Esophagus (tissue), 2 donors: Measurements from ENCODE around the gene UCN3. TPM values are rescaled to one million over a fixed set of nuclear protein-coding genes. Genes with fewer than 3 reads are reported as not detected.

Experiments used
- H3K27ac ChIP-seq, 2 donors: one replicate each; pipeline ENCODE4 v1.5.1; 2013; ENCODE audit warnings: low read depth in 2 of 2, mild to moderate bottlenecking in 2 of 2, inconsistent platforms in 1 of 2, low read length in 1 of 2, moderate library complexity in 1 of 2
- H3K27me3 ChIP-seq, 2 donors: one replicate each; pipeline ENCODE4 v1.6.1; 2013; ENCODE audit warnings: low read length in 2 of 2, control low read depth in 1 of 2, mild to moderate bottlenecking in 1 of 2; ENCODE audit not compliant: insufficient read depth in 2 of 2, control insufficient read depth in 1 of 2
- H3K36me3 ChIP-seq, 2 donors: one replicate each; pipeline ENCODE4 v1.6.1; 2013; ENCODE audit warnings: low read length in 1 of 2; ENCODE audit not compliant: control insufficient read depth in 2 of 2, insufficient read depth in 2 of 2
- H3K4me1 ChIP-seq, 2 donors: one replicate each; pipeline ENCODE4 v1.6.1; 2013; ENCODE audit warnings: low read length in 1 of 2; ENCODE audit not compliant: control insufficient read depth in 2 of 2, insufficient read depth in 2 of 2
- H3K4me3 ChIP-seq, 2 donors: one replicate each; pipeline ENCODE4 v1.5.1; 2013; ENCODE audit warnings: low read length in 2 of 2, mild to moderate bottlenecking in 2 of 2, low read depth in 1 of 2, moderate library complexity in 1 of 2
- H3K9me3 ChIP-seq, 2 donors: one replicate each; pipeline ENCODE4 v1.6.1; 2013; ENCODE audit warnings: mild to moderate bottlenecking in 2 of 2, low read depth in 1 of 2, low read length in 1 of 2, moderate library complexity in 1 of 2; ENCODE audit not compliant: control insufficient read depth in 2 of 2, insufficient read depth in 1 of 2
- WGBS, 2 donors: extraction: QIAGEN DNeasy Blood & Tissue Kit; methylation state at CpG; one replicate each; pipeline ENCODE4 v1.1.7; 2013; 5-methylcytosine and 5-hydroxymethylcytosine counted together
- polyA plus RNA-seq, 2 donors: library from polyadenylated mRNA; stranded (reverse); fragments of 200-250 nt; gene quantifications; one replicate each; pipeline ENCODE4 v1.2.3, GENCODE V29; 2013
- donor health status: healthy with polysubstance abuse.
- donor health status: Bipolar disorder and iron deficiency.

The UCN3 gene
- polyA plus RNA-seq, 2 donors = not detected

DNA sequence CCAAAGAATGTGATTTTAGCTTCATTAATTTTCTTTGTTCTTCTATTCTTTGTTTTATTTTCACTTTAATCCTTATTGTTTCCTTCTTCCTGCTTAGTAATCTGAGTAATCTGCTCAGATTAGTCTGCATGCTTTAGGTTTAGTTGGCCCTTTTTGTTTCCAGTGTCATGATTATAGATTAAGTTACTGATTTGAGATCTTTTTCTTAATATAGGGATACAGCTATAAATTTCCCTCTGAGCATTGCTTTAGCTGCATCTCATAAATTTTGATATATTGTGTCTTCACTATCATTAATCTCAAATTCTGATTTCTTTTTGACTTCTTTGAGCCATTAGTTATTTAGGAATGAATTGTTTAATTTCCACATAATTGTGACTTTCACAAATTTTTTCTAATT is 53.8 kb downstream of the UCN3 start:
- Histone ChIP-seq H3K36me3 (peaks cover 0 to 2% of the 10 kb centered on the region in 2 donors), H3K27ac (no peak overlapping the region), H3K9me3 (no peaks in the 10 kb centered on the region), H3K4me1 (no peaks in the 10 kb centered on the region), H3K27me3 (no peaks in the 10 kb centered on the region), H3K4me3 (no peak overlapping the region)

DNA sequence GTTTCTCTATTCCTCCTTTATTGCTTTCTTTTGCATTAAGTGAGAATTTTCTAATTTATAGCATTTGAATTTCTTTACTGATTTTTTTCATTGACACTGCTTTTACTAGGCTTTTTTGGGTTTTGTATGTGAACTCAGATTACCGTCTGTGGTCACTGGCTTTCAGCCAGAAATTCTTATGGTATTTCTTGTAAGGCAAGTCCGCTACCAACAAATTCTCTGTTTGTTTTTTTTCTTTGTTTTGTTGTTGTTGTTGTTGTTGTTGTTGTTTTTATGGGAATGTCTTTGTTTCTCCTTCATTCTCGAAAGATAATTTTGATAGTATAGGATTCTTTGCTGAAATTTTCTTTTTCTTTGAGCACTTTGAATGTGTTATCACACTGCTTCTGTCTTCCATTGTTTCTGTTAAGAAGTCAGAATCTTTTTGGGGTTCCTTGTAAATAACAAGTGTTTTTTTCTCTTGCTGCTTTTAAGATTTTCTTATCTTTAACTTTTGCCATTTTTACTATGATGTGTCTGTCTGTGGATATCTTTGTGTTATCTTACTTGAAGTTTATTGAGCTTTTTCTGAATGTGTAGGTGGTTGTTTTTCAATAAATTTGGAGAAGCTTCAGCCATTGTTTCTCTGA is 54.8 kb downstream of the UCN3 start:
- no peaks in the 10 kb centered on the region for H3K27me3 ChIP-seq
- no peak overlapping the region for H3K27ac ChIP-seq
- H3K4me3 ChIP-seq = no peak overlapping the region
- no peaks in the 10 kb centered on the region for H3K4me1 ChIP-seq
- 96 to 97% methylated on average over 3 of the region's 3 CpGs for WGBS, 2 donors
- H3K36me3 ChIP-seq = peaks cover 0 to 2% of the 10 kb centered on the region in 2 donors
- H3K9me3 ChIP-seq = no peaks in the 10 kb centered on the region

DNA sequence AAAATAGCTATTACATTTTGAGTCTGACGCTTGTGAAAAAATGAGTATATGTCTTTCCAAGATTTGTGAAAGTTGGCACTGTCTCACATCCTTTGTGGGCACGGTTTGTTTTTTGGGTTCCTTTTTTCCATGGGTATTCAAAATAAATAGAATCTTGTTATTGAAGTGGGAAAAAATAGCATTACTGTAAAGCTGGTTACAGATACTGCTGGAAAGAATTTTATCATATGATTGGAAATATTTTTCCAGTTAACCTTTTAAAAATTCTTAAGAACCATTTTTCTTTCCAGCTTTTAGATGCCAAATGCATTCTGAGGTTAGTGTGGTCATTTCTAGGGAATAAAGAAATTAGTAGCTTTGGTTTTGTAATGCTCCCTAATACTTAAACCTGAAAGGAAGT is 59.0 kb downstream of the UCN3 start:
- Histone ChIP-seq H3K9me3 (no peaks in the 10 kb centered on the region), H3K4me3 (no peak overlapping the region), H3K4me1 (no peaks in the 10 kb centered on the region), H3K36me3 (no peaks in the 10 kb centered on the region), H3K27ac (no peak overlapping the region), H3K27me3 (no peaks in the 10 kb centered on the region)
- WGBS, 2 donors = 39 to 40% methylated on average over 2 of the region's 2 CpGs

Other genes with a start within 250 kb of the UCN3 start
- not detected for gene AKR1C8, start 179.8 kb upstream of the UCN3 start, polyA plus RNA-seq
- gene AKR1C4, start 168.1 kb upstream of the UCN3 start, polyA plus RNA-seq = not detected
- gene TUBAL3, start 39.9 kb downstream of the UCN3 start, polyA plus RNA-seq = under 1 TPM; 0.05 to 0.20 TPM
- gene NET1, start 47.6 kb downstream of the UCN3 start, polyA plus RNA-seq = 10 to 100 TPM; 41.5 to 52.0 TPM
- 100 to 1,000 TPM in 1 of 2 donors, 10 to 100 TPM in 1; 75.9 to 185 TPM for gene CALML5, start 134.6 kb downstream of the UCN3 start, polyA plus RNA-seq
- gene CALML3, start 160.0 kb downstream of the UCN3 start, polyA plus RNA-seq = 100 to 1,000 TPM; 224 to 330 TPM